SK-N-SH treated with all-trans-retinoic acid at 6 μM for 48 hours (cell line): Measurements from ENCODE around the gene UPK1B.

Source experiments
- ATAC-seq: fragments of 200-7000 bp; cut with Tn5 transposase; 3 replicates; pipeline ENCODE4 v1.9.1; 2020; ENCODE audit warnings: mild to moderate bottlenecking, moderate library complexity
- ARNTL ChIP-seq: fragments of 450-650 bp; formaldehyde crosslinking; IDR thresholded peaks from 2 replicates; pipeline ENCODE4 v1.5.0; 2020; ENCODE audit warnings: low read depth, mild to moderate bottlenecking, moderate library complexity, borderline replicate concordance
- BACH2 ChIP-seq: fragments of 250-450 bp; sonication (Bioruptor Pico); IDR thresholded peaks from 2 replicates; pipeline ENCODE4 v1.9.0; 2021; ENCODE audit warnings: mild to moderate bottlenecking, borderline replicate concordance
- CREB5 ChIP-seq: fragments of 250-450 bp; sonication (Bioruptor Pico); IDR thresholded peaks from 2 replicates; pipeline ENCODE4 v1.5.1; 2020; ENCODE audit warnings: low read depth, mild to moderate bottlenecking, moderate library complexity
- CSDC2 ChIP-seq: fragments of 250-450 bp; sonication (Bioruptor Pico); IDR thresholded peaks from 2 replicates; pipeline ENCODE4 v1.5.0; 2020; ENCODE audit warnings: mild to moderate bottlenecking, moderate library complexity
- ESRRG ChIP-seq: fragments of 250-450 bp; sonication (Bioruptor Pico); IDR thresholded peaks from 2 replicates; pipeline ENCODE4 v1.6.1; 2021; ENCODE audit warnings: mild to moderate bottlenecking
- ISL1 ChIP-seq: fragments of 250-450 bp; sonication (Bioruptor Pico); IDR thresholded peaks from 2 replicates; pipeline ENCODE4 v2.1.2; 2022; ENCODE audit warnings: mild to moderate bottlenecking, moderate library complexity
- OSR1 ChIP-seq: fragments of 250-450 bp; sonication (Bioruptor Pico); IDR thresholded peaks from 2 replicates; pipeline ENCODE4 v1.8.0; 2022; ENCODE audit warnings: moderate library complexity, mild to moderate bottlenecking, inconsistent platforms
- PATZ1 ChIP-seq: fragments of 250-450 bp; sonication (Bioruptor Pico); IDR thresholded peaks from 2 replicates; pipeline ENCODE4 v1.8.0; 2020; ENCODE audit warnings: mild to moderate bottlenecking, moderate library complexity, borderline replicate concordance
- POU6F1 ChIP-seq: fragments of 250-450 bp; sonication (Bioruptor Pico); IDR thresholded peaks from 2 replicates; pipeline ENCODE4 v1.8.0; 2021; ENCODE audit warnings: low read depth, mild to moderate bottlenecking, moderate library complexity, borderline replicate concordance
- RARB ChIP-seq: fragments of 250-450 bp; sonication (Bioruptor Pico); IDR thresholded peaks from 2 replicates; pipeline ENCODE4 v1.8.0; 2021; ENCODE audit warnings: mild to moderate bottlenecking, moderate library complexity
- SNAI2 ChIP-seq: fragments of 250-450 bp; sonication (Bioruptor Pico); IDR thresholded peaks from 2 replicates; pipeline ENCODE4 v1.5.0; 2020; ENCODE audit warnings: mild to moderate bottlenecking, moderate library complexity
- TCF4 ChIP-seq: fragments of 250-450 bp; sonication (Bioruptor Pico); IDR thresholded peaks from 2 replicates; pipeline ENCODE4 v1.8.0; 2021; ENCODE audit warnings: mild to moderate bottlenecking, moderate library complexity, borderline replicate concordance
- TOX ChIP-seq: fragments of 250-450 bp; sonication (Bioruptor Pico); IDR thresholded peaks from 2 replicates; pipeline ENCODE4 v1.8.0; 2021; ENCODE audit warnings: mild to moderate bottlenecking, moderate library complexity, borderline replicate concordance
- ZC3H10 ChIP-seq: fragments of 250-450 bp; sonication (Bioruptor Pico); IDR thresholded peaks from 2 replicates; pipeline ENCODE4 v1.5.1; 2021; ENCODE audit warnings: mild to moderate bottlenecking, moderate library complexity
- ZFP3 ChIP-seq: fragments of 250-450 bp; sonication (Bioruptor Pico); IDR thresholded peaks from 2 replicates; pipeline ENCODE4 v1.5.0; 2020; ENCODE audit warnings: mild to moderate bottlenecking, moderate library complexity
- ZFP30 ChIP-seq: fragments of 450-650 bp; formaldehyde crosslinking; IDR thresholded peaks from 2 replicates; pipeline ENCODE4 v1.5.0; 2022; ENCODE audit warnings: mild to moderate bottlenecking, moderate library complexity
- ZNF565 ChIP-seq: fragments of 450-650 bp; formaldehyde crosslinking; conservative IDR thresholded peaks from 2 replicates; pipeline ENCODE4 v1.5.0; 2020; ENCODE audit warnings: low read depth, mild to moderate bottlenecking, moderate library complexity
- ZNF70 ChIP-seq: fragments of 450-650 bp; formaldehyde crosslinking; IDR thresholded peaks from 2 replicates; pipeline ENCODE4 v1.5.0; 2020; ENCODE audit warnings: mild to moderate bottlenecking, moderate library complexity
- ZNF8 ChIP-seq: fragments of 450-650 bp; formaldehyde crosslinking; IDR thresholded peaks from 2 replicates; pipeline ENCODE4 v1.5.0; 2020; ENCODE audit warnings: mild to moderate bottlenecking, moderate library complexity
- TF ChIP-seq, protein P1 (sequence below): fragments of 250-450 bp; sonication (Bioruptor Pico); IDR thresholded peaks from 2 replicates; pipeline ENCODE4 v1.5.1; 2021; ENCODE audit warnings: mild to moderate bottlenecking, moderate library complexity
- TF ChIP-seq, protein P2 (sequence below): fragments of 250-450 bp; sonication (Bioruptor Pico); IDR thresholded peaks from 2 replicates; pipeline ENCODE4 v1.5.0; 2020; ENCODE audit warnings: mild to moderate bottlenecking, moderate library complexity

The UPK1B gene

GRCh38 chr3:119175872-119176756 is 2.7 kb downstream of the UPK1B start:
- no peak for ATAC-seq
- no peak for TF ChIP-seq ZFP3
- no peak for TF ChIP-seq BACH2 (CRISPR knock-in tag)
- no peak for TF ChIP-seq SNAI2 (CRISPR knock-in tag)
- no peak for TF ChIP-seq OSR1 (CRISPR knock-in tag)
- TF ChIP-seq, protein P1, sequence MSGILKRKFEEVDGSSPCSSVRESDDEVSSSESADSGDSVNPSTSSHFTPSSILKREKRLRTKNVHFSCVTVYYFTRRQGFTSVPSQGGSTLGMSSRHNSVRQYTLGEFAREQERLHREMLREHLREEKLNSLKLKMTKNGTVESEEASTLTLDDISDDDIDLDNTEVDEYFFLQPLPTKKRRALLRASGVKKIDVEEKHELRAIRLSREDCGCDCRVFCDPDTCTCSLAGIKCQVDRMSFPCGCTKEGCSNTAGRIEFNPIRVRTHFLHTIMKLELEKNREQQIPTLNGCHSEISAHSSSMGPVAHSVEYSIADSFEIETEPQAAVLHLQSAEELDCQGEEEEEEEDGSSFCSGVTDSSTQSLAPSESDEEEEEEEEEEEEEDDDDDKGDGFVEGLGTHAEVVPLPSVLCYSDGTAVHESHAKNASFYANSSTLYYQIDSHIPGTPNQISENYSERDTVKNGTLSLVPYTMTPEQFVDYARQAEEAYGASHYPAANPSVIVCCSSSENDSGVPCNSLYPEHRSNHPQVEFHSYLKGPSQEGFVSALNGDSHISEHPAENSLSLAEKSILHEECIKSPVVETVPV (CRISPR knock-in tag): no peak
- no peak for TF ChIP-seq ZNF70
- TF ChIP-seq CREB5 (CRISPR knock-in tag): no peak
- TF ChIP-seq CSDC2: no peak
- no peak for TF ChIP-seq ZNF565 (CRISPR knock-in tag)
- TF ChIP-seq ISL1: no peak
- TF ChIP-seq TOX (CRISPR knock-in tag): no peak
- TF ChIP-seq RARB (CRISPR knock-in tag): no peak
- TF ChIP-seq TCF4 (CRISPR knock-in tag): no peak

GRCh38 chr3:119176778-119177177 is 3.4 kb downstream of the UPK1B start:
- no peak for TF ChIP-seq SNAI2 (CRISPR knock-in tag)
- no peak for ATAC-seq

DNA sequence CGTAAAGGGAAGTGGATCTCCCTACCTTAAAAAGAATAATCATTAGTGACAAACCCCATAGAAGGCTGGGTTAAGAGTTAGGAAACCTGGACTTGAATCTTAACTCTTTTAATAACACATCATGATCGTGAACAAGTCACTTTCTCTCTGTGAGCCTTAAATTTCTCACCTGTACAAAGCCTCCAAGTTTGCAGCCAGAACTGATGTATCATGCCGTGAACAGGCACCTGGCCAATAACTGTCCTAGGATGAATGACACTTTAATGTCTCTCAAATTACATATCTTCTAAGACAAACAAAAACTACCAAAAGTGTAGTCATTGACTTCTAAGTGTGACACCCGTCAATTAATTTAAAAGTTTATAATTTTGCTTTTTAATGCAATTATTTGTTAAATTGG is 3.9 kb downstream of the UPK1B start:
- ATAC-seq: no peak

More for the DNA sequence above, 3.9 kb downstream of the UPK1B start:
- no peak for TF ChIP-seq ISL1
- no peak for TF ChIP-seq PATZ1 (CRISPR knock-in tag)
- no peak for TF ChIP-seq ZC3H10 (CRISPR knock-in tag)
- no peak for TF ChIP-seq OSR1 (CRISPR knock-in tag)
- no peak for TF ChIP-seq ZNF70
- no peak for TF ChIP-seq CREB5 (CRISPR knock-in tag)
- no peak for TF ChIP-seq BACH2 (CRISPR knock-in tag)
- TF ChIP-seq, protein P2, sequence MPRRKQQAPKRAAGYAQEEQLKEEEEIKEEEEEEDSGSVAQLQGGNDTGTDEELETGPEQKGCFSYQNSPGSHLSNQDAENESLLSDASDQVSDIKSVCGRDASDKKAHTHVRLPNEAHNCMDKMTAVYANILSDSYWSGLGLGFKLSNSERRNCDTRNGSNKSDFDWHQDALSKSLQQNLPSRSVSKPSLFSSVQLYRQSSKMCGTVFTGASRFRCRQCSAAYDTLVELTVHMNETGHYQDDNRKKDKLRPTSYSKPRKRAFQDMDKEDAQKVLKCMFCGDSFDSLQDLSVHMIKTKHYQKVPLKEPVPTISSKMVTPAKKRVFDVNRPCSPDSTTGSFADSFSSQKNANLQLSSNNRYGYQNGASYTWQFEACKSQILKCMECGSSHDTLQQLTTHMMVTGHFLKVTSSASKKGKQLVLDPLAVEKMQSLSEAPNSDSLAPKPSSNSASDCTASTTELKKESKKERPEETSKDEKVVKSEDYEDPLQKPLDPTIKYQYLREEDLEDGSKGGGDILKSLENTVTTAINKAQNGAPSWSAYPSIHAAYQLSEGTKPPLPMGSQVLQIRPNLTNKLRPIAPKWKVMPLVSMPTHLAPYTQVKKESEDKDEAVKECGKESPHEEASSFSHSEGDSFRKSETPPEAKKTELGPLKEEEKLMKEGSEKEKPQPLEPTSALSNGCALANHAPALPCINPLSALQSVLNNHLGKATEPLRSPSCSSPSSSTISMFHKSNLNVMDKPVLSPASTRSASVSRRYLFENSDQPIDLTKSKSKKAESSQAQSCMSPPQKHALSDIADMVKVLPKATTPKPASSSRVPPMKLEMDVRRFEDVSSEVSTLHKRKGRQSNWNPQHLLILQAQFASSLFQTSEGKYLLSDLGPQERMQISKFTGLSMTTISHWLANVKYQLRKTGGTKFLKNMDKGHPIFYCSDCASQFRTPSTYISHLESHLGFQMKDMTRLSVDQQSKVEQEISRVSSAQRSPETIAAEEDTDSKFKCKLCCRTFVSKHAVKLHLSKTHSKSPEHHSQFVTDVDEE (CRISPR knock-in tag): no peak
- TF ChIP-seq CSDC2: no peak
- TF ChIP-seq ARNTL (CRISPR knock-in tag): no peak
- no peak for TF ChIP-seq ZFP30 (CRISPR knock-in tag)
- TF ChIP-seq SNAI2 (CRISPR knock-in tag): no peak
- TF ChIP-seq TCF4 (CRISPR knock-in tag): no peak
- no peak for TF ChIP-seq ZNF8 (CRISPR knock-in tag)
- no peak for TF ChIP-seq POU6F1 (CRISPR knock-in tag)
- TF ChIP-seq RARB (CRISPR knock-in tag): no peak
- TF ChIP-seq, protein P1 (CRISPR knock-in tag): no peak
- no peak for TF ChIP-seq ZNF565 (CRISPR knock-in tag)
- TF ChIP-seq ESRRG: no peak
- no peak for TF ChIP-seq ZFP3
